K562 (cell line): Measurements from ENCODE around the gene ZER1. TPM values are rescaled to one million over a fixed set of nuclear protein-coding genes. Genes with fewer than 3 reads are reported as not detected.

Source experiments
- CBX5 ChIP-seq: IDR thresholded peaks from 2 replicates; pipeline ENCODE4 v1.6.1; 2014; ENCODE audit warnings: low read depth, borderline replicate concordance
- CEBPG ChIP-seq, 3 experiments: fragments of 200-800 bp in 1 of 3; sonication (Bioruptor generic) in 1 of 3; sonication (generic) in 1 of 3; formaldehyde crosslinking in 1 of 3; IDR thresholded peaks in 2 of 3; conservative IDR thresholded peaks in 1 of 3; 2 replicates each; pipeline versions ENCODE4 v1.6.1 to v1.8.0; 2016 to 2022; ENCODE audit warnings: missing compliant biosample characterization in 2 of 3, missing genetic modification characterization in 2 of 3, mild to moderate bottlenecking in 1 of 3, missing genetic modification reagents in 1 of 3
- DMBX1 ChIP-seq: fragments of 250-450 bp; sonication (Bioruptor Pico); IDR thresholded peaks from 2 replicates; pipeline ENCODE4 v1.8.0; 2022; ENCODE audit warnings: inconsistent platforms, mild to moderate bottlenecking, moderate library complexity, borderline replicate concordance
- NR4A1 ChIP-seq, 2 experiments: fragments of 250-450 bp in 1 of 2; fragments of 450-650 bp in 1 of 2; sonication (Bioruptor Pico) in 1 of 2; IDR thresholded peaks; 2 replicates each; pipeline versions ENCODE4 v1.4.0 to v1.6.1; 2016 to 2020; ENCODE audit warnings: mild to moderate bottlenecking in 2 of 2, missing compliant biosample characterization in 1 of 2, missing genetic modification characterization in 1 of 2, moderate library complexity in 1 of 2
- PURB ChIP-seq: sonication (generic); formaldehyde crosslinking; IDR thresholded peaks from 2 replicates; pipeline ENCODE4 v1.9.0; 2021; ENCODE audit warnings: low read depth, mild to moderate bottlenecking, missing genetic modification reagents
- RFX7 ChIP-seq: fragments of 250-450 bp; sonication (Bioruptor Pico); IDR thresholded peaks from 2 replicates; pipeline ENCODE4 v1.5.1; 2021; ENCODE audit warnings: mild to moderate bottlenecking
- ZNF507 ChIP-seq: conservative IDR thresholded peaks from 2 replicates; pipeline ENCODE4 v1.6.1; 2017; ENCODE audit warnings: missing genetic modification characterization, missing compliant biosample characterization
- polyA plus RNA-seq, 8 experiments: library from polyadenylated mRNA; depleted of rRNA in 4 of 8; stranded (reverse) in 5 of 8; unstranded in 3 of 8; fragments of >200 nt; fragmentation: Nextera tagmentation in 2 of 8; fragmentation: Illumina TruSeq in 1 of 8; extraction: Ambion mirVana in 2 of 8; extraction: Trizol in 1 of 8; gene quantifications; 2 replicates each; pipeline versions ENCODE4 v1.2.1 to v1.2.3, GENCODE V29; 2011 to 2014; ENCODE audit warnings: inconsistent platforms in 1 of 8, missing spikeins in 1 of 8
- total RNA-seq, 7 experiments: library from RNA; depleted of rRNA in 6 of 7; stranded (reverse); fragments of >200 nt in 6 of 7; fragmentation: Illumina TruSeq in 2 of 7; extraction: Trizol in 2 of 7; gene quantifications; 2 replicates each; pipeline versions ENCODE4 v1.2.1 to v1.2.3, GENCODE V29; 2011 to 2021; ENCODE audit warnings: low replicate concordance in 1 of 7
- TF ChIP-seq, protein P1 (sequence below): fragments of 250-450 bp; sonication (Bioruptor Pico); IDR thresholded peaks from 2 replicates; pipeline ENCODE4 v1.8.0; 2022; ENCODE audit warnings: moderate library complexity, mild to moderate bottlenecking, inconsistent platforms
- TF ChIP-seq, protein P2 (sequence below), 2 experiments: fragments of 450-650 bp in 1 of 2; sonication (generic) in 1 of 2; formaldehyde crosslinking in 1 of 2; IDR thresholded peaks in 1 of 2; conservative IDR thresholded peaks in 1 of 2; 2 replicates each; pipeline versions ENCODE4 v1.6.1 to v1.8.1; 2016 to 2023; ENCODE audit warnings: mild to moderate bottlenecking in 2 of 2, moderate library complexity in 2 of 2, inconsistent platforms in 1 of 2, missing genetic modification reagents in 1 of 2
- TF ChIP-seq, protein P3 (sequence below): IDR thresholded peaks from 3 replicates; pipeline ENCODE4 v1.6.1; 2011; ENCODE audit warnings: borderline replicate concordance, mild to moderate bottlenecking; ENCODE audit not compliant: insufficient read length, insufficient read depth
- TF ChIP-seq, protein P4 (sequence below): fragments of 450-650 bp; IDR thresholded peaks from 2 replicates; pipeline ENCODE4 v1.6.1; 2018; ENCODE audit warnings: mild to moderate bottlenecking, low read depth; ENCODE audit not compliant: partially characterized antibody
- TF ChIP-seq, protein P5 (sequence below): fragments of 250-450 bp; sonication (Bioruptor Pico); IDR thresholded peaks from 2 replicates; pipeline ENCODE4 v1.8.0; 2021; ENCODE audit warnings: moderate library complexity, mild to moderate bottlenecking, inconsistent platforms
- TF ChIP-seq, protein P6 (sequence below): fragments of 250-450 bp; sonication (Bioruptor Pico); IDR thresholded peaks from 2 replicates; pipeline ENCODE4 v1.4.0; 2020; ENCODE audit warnings: mild to moderate bottlenecking, moderate library complexity

The ZER1 gene
- total and polyA plus RNA-seq, 9 of the 15 experiments (the other 6 are each of a cell fraction or from before 2014, with no cell fraction given): 0.07 to 10.7 (median 6.2) TPM

DNA sequence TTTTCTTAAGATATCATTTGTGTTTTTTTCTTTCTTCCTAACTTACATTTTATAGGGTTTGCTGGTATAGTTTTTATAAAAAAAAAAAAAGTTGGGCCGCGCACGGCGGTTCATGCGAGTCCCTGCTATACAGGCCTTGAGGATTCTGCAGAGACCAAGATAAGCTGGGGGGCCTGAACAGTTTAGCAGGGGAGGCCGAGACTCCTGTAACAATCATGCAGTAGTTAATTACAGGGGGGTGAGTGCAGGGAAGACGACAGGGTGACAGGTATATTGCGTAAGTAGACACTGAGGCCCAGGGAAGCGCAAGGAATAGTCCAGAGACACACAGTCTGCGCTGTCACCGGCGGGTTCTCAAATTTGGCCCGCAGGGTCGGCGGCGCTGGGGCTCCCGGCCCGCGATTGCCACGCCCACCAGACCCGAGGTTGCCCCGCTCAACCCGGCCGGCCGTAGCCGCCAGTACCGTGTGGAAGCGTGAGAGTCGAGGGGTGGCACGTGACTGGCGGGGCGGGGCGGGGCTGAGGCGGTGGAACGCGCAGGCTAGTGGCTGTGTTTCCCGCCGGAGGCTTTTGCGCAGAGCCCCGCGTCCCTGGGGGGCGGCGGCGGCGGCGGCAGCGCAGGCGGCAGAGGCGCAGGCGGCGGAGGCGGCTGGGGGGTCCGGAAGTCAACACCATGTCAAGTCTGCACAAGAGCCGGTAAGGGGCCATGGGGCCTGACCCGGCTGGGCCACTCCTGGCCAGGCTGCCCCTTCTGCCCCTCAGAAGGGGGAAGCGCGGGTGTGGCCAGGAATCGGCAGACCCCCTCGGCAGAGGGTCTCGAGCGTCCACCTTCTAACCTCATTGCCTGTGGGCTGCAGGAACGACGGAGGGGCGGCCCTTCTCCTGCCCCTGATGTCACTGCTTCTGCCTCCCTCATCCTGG is 15.2 kb upstream of the ZER1 start, which contains the start of gene TBC1D13 (continued):
- TF ChIP-seq, protein P1, sequence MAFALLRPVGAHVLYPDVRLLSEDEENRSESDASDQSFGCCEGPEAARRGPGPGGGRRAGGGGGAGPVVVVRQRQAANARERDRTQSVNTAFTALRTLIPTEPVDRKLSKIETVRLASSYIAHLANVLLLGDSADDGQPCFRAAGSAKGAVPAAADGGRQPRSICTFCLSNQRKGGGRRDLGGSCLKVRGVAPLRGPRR (CRISPR knock-in tag): no peak
- TF ChIP-seq NR4A1 (CRISPR knock-in tag; IDR thresholded peaks at IDR 0.05) (no peak), NR4A1 (tag; IDR thresholded peaks at IDR 0.05) (peak; percentile 76; the same call in 1 of the 2 replicates), DMBX1 (CRISPR knock-in tag) (no peak), RFX7 (CRISPR knock-in tag) (no peak), PURB (CRISPR knock-in tag) (no peak), CEBPG (CRISPR knock-in tag; IDR thresholded peaks at IDR 0.05) (peak; percentile 92), CEBPG (tag; conservative IDR thresholded peaks at IDR 0.05 in 1 of 2, IDR thresholded peaks at IDR 0.05 in 1 of 2) (peak; percentile 93 to 97), ZNF507 (tag) (no peak), CBX5 (peak; percentile 76)
- TF ChIP-seq, protein P2, sequence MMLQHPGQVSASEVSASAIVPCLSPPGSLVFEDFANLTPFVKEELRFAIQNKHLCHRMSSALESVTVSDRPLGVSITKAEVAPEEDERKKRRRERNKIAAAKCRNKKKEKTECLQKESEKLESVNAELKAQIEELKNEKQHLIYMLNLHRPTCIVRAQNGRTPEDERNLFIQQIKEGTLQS (IDR thresholded peaks at IDR 0.05): peak; percentile 82
- TF ChIP-seq, protein P2 (CRISPR knock-in tag; conservative IDR thresholded peaks at IDR 0.05): peak; percentile 41; the same call in 1 of the 2 replicates
- TF ChIP-seq, protein P3, sequence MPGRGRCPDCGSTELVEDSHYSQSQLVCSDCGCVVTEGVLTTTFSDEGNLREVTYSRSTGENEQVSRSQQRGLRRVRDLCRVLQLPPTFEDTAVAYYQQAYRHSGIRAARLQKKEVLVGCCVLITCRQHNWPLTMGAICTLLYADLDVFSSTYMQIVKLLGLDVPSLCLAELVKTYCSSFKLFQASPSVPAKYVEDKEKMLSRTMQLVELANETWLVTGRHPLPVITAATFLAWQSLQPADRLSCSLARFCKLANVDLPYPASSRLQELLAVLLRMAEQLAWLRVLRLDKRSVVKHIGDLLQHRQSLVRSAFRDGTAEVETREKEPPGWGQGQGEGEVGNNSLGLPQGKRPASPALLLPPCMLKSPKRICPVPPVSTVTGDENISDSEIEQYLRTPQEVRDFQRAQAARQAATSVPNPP: no peak
- TF ChIP-seq, protein P4, sequence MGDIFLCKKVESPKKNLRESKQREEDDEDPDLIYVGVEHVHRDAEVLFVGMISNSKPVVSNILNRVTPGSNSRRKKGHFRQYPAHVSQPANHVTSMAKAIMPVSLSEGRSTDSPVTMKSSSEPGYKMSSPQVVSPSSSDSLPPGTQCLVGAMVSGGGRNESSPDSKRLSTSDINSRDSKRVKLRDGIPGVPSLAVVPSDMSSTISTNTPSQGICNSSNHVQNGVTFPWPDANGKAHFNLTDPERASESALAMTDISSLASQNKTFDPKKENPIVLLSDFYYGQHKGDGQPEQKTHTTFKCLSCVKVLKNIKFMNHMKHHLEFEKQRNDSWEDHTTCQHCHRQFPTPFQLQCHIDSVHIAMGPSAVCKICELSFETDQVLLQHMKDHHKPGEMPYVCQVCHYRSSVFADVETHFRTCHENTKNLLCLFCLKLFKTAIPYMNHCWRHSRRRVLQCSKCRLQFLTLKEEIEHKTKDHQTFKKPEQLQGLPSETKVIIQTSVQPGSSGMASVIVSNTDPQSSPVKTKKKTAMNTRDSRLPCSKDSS: no peak
- TF ChIP-seq, protein P5, sequence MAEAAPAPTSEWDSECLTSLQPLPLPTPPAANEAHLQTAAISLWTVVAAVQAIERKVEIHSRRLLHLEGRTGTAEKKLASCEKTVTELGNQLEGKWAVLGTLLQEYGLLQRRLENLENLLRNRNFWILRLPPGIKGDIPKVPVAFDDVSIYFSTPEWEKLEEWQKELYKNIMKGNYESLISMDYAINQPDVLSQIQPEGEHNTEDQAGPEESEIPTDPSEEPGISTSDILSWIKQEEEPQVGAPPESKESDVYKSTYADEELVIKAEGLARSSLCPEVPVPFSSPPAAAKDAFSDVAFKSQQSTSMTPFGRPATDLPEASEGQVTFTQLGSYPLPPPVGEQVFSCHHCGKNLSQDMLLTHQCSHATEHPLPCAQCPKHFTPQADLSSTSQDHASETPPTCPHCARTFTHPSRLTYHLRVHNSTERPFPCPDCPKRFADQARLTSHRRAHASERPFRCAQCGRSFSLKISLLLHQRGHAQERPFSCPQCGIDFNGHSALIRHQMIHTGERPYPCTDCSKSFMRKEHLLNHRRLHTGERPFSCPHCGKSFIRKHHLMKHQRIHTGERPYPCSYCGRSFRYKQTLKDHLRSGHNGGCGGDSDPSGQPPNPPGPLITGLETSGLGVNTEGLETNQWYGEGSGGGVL: no peak
- TF ChIP-seq, protein P6, sequence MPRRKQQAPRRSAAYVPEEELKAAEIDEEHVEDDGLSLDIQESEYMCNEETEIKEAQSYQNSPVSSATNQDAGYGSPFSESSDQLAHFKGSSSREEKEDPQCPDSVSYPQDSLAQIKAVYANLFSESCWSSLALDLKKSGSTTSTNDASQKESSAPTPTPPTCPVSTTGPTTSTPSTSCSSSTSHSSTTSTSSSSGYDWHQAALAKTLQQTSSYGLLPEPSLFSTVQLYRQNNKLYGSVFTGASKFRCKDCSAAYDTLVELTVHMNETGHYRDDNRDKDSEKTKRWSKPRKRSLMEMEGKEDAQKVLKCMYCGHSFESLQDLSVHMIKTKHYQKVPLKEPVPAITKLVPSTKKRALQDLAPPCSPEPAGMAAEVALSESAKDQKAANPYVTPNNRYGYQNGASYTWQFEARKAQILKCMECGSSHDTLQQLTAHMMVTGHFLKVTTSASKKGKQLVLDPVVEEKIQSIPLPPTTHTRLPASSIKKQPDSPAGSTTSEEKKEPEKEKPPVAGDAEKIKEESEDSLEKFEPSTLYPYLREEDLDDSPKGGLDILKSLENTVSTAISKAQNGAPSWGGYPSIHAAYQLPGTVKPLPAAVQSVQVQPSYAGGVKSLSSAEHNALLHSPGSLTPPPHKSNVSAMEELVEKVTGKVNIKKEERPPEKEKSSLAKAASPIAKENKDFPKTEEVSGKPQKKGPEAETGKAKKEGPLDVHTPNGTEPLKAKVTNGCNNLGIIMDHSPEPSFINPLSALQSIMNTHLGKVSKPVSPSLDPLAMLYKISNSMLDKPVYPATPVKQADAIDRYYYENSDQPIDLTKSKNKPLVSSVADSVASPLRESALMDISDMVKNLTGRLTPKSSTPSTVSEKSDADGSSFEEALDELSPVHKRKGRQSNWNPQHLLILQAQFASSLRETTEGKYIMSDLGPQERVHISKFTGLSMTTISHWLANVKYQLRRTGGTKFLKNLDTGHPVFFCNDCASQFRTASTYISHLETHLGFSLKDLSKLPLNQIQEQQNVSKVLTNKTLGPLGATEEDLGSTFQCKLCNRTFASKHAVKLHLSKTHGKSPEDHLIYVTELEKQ (CRISPR knock-in tag): no peak
